Measurements from ENCODE around the gene CARS2.
A peak's percentile ranks its signal among the peaks of the same experiment; 100 is the strongest.
"Not testable (repeated sequence)": the region's sequence is repeated elsewhere in the genome, so short reads cannot be mapped to it uniquely, and the experiment has no call there.

The CARS2 gene

DNA sequence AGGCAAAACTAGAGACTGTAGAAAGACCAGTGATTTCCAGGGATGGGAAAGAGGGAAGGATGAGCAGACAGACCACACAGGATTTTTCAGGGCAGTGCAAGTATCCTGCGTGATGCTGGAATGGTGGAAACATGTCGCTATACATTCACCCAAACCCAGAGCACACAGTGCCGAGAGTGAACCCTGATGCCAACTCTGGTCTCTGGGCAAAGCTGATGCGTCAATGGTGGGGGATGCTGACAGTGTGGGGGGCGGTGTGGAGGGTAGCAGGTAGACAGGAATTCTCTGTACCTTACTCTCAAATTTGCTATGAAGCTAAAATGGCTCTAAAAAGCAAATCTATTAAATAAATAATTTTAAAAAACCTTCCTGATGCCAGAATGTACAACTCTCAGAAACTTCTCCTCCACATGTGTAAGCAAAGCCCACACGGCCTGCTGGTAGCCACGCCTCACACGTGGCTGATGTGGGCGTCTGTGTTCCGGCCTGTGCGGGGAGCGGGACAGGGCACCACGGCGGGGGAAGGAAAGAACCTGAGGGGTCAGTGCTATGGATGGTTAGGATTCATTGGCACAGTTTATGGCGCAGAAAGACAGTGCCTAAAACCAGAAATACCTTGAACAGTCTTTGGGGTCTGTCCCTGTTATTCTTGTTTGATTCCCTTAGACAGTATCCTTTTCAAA, 23.9 kb downstream of the CARS2 start:
- no peak for DNase-seq

DNA sequence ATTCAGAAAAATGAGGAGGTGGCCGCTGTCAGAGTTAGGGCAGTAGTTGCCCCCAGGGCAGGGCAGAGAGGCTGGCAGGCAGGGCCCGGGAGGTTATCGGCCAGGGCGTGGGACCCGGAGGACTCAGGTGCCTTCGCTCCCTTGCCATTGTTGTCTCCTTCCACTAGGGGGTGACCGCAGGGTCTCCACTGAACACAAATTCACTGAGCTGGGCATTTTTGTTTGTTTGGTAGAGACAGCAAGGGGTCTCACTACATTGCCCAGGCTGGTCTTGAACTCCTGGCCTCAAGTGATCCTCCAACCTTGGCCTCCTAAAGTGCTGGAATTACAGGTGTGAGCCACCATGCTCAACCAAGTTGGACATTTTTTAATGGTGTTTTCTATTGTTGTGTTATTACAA, 25.1 kb downstream of the CARS2 start:
- DNase-seq: no peak

GRCh38 chr13:110677731-110678545, 28.0 kb downstream of the CARS2 start:
- no peak for DNase-seq

DNA sequence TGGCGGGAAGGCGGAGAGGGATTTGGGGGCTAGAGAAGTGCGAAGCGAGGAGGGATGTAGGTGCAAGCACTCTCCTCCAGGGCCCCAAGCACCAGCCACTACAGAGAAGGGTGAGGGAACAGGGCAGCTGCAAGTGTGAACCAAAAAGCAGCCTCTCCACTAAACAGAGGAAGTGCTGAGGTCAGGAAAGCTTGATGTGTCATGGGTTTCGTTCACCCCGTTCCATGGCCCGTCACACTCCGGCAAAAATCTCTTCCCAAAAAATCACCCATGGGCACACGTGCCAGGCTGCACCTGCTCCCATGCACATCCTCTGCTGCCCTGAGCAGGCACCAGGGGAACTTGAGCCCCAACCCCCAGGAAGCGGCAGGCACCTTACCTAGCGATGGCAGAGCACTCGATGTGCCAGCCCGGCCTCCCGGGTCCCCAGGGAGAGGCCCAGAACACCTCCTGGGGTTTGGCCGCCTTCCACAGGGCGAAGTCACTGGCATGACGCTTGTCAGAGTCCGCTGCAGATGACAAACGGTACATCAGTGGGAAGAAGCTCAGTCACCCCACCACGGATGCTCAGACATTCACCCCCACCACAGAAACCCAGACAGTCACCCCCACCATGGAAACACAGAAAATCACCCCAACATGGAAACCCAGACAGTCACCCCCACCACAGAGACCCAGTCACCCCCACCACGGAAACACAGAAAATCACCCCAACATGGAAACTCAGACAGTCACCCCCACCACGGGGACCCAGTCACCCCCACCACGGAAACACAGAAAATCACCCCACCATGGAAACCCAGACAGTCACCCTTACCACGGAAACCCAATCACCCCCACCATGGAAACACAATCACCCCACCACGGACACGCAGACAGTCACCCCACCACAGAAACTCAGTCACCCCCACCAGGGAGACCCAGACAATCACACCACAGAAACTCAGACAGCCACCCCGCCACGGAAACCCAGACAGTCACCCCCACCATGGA, 29.0 kb downstream of the CARS2 start:
- DNase-seq: no peak

DNA sequence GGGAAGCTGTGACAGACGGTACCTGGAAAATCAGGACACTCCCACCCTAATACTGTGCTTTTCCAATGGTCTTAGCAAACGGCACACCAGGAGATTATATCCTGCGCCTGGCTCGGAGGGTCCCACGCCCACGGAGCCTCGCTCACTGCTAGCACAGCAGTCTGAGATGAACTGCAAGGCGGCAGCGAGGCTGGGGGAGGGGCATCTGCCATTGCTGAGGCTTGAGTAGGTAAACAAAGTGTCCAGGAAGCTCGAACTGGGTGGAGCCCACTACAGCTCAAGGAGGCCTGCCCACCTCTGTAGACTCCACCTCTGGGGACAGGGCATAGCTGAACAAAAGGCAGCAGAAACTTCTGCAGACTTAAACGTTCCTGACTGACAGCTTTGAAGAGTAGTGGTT, 36.1 kb downstream of the CARS2 start:
- DNase-seq: not testable (repeated sequence)

GRCh38 chr13:110669036-110669435, 36.9 kb downstream of the CARS2 start:
- DNase-seq: no peak

DNA sequence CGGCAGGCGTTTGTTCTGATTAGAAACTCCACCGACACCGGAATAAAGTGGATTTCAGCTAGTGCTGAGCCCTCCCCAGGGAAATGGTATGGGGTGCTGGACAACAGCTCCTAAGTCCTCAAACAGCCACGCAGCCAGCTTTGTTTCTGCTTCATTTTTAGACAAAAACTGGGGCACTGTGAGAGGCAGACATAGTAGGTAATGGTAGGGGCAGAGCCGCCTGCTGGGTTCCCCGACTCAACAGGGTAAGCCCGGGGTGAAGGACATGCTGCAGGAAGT, 39.7 kb downstream of the CARS2 start:
- no peak for DNase-seq

DNA sequence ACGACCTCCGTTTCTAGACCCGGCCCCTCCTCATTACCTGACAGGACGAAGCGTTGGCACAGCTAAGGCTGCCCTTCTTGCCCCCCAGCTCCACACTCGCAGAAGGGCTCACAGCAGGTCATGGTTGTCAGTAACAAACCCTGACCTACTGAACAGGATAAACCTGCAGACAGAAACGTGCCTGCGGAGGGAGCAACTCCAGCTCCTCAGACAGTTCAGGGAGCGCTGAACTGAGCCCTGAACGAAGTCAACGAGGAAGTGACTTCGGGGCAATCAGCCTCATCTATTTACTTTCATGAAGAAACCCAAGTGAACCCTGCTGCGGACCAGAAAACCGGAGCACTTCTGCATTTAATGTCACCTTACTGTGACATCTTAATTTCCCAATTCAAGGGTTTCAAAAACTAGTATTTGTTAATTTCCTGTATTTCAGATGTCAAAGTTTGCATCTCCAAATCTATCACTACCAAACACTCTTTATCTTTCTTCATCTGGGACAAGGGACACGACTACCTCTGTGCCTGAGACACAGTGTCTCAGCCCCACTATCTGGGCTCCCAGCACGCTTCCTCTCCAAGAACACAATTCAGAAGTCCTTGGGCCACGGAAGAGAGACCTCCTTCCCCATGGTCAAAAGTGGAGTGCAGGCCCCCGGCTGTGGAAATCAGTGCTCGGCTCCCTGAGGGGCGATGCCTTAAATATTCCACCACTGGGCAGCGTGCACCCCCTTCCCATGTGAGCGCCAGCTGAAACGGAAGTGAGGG, 40.2 kb downstream of the CARS2 start:
- DNase-seq: peak; percentile 70

DNA sequence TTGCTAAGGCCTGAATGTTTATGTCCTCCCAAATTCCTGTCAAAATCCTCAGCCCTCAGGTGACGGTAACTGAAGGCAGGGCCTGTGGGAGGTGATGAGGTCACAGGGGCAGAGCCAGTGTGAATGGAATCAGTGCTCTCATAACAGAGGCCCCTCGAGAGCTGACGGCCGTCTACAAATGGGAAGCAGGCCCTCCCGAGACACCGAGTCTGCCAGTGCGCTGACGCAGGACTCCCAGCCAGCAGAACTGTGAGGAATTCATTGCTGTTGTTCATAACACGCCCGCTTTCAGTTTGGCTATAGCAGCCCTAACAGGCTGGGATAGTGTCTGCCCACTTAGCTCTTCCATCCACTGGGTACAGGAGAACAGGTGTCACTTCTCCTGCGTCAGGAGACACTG, 41.2 kb downstream of the CARS2 start:
- DNase-seq: no peak

DNA sequence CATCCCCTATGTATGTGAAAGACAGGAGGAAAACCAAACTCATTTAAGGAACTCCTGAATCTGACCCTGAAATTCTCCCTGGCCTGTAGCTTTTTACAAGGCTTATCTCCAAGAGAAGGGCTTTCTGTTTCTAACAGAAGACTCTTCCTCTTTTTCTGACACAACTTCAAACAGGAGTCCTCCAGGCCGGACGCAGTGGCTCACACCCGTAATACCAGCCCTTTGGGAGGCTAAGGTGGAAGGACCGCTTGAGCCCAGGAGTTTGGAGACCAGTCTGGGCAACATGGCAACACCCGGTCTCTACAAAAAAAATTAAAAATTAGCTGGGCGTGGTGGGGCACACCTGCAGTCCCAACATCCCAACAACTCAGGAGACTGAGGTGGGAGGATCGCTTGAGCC, 41.9 kb downstream of the CARS2 start:
- peak; percentile 23 for DNase-seq

DNA sequence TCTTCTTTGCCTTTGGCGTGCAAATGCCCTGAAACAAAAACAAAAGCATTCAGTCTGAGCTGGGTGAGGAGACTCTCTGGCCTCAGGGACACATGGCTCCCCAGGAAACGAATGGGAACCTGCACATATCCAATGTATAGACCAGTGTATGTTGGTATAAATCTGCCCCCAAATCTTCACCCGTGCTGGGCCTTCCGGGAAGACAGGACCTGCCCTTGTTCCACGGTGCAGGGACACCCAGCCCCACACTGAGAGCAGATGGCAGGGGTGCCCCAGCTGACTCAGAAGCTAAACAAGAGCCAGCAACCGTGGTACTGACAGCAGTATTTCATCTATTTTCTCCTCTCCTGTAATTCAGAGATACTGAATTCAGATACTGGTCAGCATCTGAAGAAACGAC, 42.4 kb downstream of the CARS2 start:
- no peak for DNase-seq

DNA sequence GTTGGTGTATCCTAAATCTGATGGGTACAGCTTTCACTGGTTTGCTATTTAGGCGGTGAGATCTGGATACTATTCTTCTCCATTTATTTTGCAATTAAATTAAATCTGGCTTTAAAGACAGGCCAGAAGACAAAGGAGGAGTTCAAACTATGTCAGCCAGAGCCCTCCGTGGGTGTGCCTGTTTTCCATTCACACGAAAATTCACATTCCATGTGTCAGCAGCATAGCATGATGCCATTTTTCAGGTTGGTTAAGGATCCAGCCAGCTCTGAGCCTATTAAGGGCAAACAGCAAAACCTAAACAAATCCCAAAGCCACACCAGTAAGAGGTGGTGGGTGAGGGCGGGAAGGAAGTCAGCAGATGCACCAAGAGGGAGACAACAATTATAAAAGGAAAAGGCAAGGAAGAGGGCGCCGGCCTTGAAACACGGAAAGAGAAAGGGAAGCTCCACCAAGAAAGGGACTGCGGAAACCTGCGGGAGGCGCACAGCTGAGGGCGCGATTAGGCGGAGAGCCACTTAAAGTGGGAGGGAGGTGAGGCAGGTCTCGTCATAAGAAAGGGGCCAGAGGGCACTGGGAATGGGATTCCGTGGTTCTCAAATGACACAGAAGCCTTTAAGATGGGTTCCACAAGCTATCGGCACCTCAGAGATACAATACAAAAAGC, 43.0 kb downstream of the CARS2 start:
- DNase-seq: no peak

DNA sequence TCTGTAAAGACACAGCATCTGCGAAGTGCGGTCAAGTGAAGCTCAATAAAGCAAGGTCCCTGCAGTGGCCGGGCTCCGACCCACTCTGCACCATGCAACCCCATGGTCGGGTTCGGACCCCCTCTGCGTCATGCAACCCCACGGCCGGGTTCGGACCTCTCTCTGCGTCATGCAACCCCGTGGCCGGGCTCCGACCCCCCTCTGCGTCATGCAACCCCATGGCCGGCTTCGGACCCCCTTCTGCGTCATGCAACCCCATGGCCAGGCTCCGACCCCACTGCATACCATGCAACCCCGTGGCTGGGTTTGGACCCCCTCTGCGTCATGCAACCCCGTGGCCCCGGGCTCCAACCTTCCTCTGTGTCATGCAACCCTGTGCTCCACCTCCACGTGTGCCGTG, 43.8 kb downstream of the CARS2 start:
- DNase-seq: no peak

DNA sequence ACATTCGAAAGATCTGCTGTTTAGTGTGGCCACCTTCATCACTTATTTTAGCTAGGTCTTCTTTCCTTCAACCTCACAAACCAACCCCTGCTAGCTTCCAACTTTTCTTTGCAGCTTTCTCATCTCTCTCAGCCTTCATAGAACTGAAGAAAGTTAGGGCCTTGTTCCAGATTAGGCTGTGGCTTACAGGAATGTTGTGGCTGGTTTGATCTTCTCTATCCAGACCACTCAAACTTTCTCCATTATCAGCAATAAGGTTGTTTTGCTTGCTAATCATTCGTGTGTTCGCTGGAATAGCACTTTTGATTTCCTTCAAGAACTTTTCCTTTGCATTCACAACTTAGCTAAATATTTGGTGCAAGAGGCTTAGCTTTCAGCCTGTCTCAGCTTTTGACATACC, 44.7 kb downstream of the CARS2 start:
- DNase-seq: no peak

DNA sequence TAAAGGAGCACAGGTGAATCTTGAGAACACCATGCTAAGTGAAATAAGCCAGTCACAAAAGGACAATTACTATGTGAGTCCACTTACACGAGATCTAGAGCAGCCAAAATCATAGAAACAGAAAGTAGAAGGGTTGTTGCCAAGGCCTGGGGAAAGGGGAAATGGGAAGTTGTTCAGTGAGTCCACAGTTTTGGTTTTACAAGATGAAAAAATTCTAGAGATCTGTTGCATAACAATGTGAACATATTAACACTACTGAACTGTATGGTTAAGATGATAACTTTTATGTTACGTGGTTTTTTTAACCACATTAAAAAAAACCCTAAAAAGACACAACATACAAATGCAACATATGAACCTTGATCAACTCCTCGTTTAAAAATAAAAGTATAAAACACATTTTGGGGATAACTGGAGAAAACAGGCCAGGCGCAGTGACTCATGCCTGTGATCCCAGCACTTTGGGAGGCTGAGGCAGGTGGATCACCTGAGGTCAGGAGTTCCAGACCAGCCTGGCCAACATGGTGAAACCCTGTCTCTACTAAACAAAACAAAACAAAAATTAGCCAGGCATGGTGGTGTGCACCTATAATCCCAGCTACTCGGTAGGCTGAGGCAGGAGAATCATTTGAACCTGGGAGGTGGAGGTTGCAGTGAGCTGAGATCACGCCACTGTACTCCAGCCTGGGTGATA, 47.6 kb downstream of the CARS2 start:
- peak; percentile 68 for DNase-seq

DNA sequence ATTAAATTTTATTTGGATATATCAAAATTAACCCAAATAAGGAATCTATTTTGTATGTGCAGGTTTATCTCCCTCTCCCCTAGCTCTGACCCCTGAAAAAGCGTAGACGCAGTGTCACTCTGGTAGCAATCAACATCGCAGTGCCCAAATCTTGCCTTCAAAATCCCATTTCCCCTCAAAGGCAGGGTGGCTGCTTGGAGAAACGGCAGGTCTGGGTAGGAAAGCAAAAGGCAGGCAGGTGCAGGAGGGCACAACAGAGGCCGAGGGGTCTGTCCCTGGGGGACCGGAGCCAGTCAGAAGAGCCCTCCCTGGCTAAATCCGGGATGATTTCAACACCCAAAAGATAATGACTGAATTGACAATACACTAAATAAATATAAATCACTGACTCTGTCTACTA, 48.7 kb downstream of the CARS2 start:
- no peak for DNase-seq

DNA sequence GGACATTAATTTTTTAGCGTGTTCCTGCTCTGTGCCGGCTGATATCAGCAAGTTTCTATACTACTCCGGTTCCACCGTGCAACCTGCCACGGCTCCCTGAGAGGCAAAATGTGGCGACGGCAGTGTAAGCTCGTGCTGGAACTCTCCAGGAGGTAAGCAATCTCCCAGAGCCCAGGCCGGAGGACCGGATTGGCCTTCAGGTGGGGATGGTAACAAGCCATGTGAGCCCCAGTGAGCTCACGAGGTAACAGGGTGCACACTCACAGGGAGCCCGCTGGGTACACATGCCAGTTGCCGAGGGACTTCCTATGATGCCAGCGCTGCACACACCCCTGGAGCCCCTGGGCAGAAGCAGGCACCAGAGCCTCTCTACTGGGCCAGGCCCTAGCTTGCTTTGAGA, 52.1 kb downstream of the CARS2 start:
- no peak for DNase-seq

DNA sequence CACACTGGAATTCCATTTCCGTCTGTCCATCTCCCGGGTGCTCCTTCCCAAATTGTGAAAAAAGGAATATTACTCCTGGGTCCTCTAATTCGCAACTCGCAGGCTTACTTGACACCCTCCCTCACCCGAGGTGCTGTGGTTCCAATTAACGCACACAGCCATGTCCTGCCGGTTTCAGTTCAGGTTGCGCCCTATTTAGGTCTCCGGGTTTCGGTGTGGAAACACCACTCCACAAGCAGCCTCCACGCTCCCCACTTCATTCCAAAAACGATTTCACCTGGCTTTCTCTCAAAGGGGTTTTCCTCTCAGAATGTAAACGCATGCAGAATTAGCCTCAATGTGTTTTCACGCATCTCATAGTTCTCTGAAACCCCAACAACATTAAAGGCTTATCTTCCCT, 52.6 kb downstream of the CARS2 start:
- DNase-seq: no peak

DNA sequence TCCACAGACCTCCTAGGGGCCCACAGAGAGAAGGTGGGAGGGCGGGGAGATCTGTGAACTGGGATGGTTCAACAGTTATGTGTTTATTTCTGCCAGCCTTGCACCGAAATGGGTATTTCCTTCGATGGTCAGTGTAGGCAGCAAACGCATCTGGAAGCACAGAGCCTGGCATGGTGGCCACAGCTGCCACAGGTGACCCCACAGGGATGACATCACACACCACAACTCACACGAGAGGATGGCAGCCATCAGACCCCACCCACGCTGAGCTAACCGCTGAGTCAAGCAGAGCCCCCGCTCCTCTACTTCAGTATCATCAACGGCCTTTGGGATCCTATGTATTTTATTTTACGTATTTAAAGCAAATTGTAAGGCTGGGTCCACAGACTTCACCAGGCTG, 53.2 kb downstream of the CARS2 start:
- DNase-seq: no peak

DNA sequence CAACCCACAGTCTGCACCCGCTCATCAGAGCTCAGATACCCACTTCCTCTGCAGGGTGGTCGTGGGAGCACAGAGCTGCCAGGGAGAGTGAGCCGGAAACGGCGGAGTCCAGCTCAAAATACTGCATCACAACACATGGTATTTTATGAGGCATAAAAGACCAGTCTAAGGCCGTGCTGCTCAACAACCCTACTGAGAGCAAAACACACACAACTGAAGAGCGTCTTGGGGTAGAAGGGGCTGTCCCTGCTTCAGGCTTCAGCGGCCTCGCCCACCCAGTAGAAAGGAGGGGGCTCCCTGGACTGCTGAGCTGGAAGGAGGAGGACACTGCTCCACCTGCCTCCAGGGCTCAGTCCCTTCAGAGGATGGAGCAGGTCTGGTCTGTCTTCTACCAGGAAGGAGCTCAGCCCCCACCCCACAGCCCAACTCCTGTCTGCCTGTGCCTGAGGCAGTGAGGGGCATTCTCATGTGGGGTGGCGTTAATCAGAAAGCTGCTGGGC, 53.6 kb downstream of the CARS2 start:
- DNase-seq: no peak

- no peak for DNase-seq
These were observed 54.1 kb downstream of the CARS2 start for GRCh38 chr13:110651726-110652230.

Data from GF-D8 (cell line).